Kidney glomerular epithelial cell (primary cell): ENCODE data around the gene ZNF521.

ENCODE experiments used
- DNase-seq: peaks from one replicate; lab custom pipeline; 2025; lab: John Stamatoyannopoulos, UW

ZNF521 gene

DNA sequence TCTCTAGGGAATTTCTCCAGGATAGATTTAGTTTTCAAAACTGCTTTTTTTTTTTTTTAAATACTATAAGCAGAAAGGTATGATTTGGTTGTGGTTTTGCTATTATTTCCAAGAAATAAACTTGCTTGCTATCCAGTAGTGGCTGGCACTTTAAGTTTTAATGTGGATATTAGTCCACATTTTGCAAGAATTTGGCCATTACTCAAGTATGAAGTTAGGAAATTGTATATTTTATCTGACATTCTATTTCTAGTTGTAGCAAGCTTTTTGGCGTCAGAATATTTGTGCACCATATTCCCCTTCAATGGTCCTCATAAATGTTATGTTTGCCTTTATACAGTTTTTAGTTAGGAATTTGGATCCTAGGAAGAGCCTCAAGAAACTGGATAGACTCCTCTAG, 226.3 kb downstream of the ZNF521 start:
- DNase-seq, result no peak

DNA sequence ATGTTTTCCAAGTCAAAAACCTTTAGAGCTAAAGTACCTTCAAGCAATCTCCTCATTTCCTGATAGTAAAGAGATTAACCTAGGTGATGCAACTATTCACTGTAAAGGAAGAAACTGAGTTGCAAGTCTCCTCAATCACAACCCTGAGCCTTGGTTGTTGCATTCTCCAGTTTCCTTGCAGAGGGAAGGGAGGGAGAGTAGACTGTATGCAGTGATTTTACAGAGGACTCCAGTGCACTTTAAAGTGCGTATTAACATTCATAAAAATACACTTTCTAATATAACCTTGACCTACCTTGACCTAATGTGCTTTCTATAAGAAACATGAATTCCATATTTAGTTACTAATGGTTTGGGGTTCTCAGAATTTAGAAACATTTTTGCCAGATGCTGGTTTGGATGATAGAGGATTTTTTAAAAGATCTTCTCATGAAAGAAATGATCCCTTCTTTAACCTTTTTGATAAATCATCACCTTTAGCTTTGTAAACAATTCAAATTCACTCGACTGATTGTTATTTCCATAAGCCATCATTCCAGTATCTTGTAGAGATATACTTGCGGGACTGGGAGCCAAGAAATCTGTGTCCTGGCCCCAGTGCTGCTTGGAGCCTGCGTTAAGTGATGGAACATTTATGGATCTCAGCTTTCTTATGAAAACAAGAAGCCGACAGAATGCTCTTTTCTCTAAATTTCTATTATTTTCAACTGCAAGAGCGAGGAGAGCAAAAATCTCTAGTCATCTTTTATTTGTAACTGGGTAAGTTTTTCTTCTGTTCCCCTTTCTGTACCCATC, 228.3 kb downstream of the ZNF521 start:
- DNase-seq, result no peak

DNA sequence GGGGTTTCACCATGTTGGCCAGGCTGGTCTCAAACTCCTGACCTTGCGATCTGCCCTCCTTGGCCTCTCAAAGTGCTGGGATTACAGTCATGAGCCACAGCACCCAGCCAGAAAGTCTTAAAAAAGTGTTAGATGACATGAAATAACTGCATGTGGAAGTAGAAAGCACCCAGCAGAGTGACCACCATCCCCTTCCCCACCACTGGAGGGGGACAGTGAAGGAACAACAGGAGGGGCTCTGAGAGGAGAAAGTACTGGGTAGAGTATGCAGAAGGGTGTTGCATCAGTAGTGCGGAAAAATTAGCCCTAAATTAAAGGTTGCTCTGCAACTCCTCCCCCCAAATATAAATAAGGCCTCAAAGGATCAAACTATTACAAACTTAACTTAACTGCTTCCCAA, 230.5 kb downstream of the ZNF521 start:
- DNase-seq, result no peak

DNA sequence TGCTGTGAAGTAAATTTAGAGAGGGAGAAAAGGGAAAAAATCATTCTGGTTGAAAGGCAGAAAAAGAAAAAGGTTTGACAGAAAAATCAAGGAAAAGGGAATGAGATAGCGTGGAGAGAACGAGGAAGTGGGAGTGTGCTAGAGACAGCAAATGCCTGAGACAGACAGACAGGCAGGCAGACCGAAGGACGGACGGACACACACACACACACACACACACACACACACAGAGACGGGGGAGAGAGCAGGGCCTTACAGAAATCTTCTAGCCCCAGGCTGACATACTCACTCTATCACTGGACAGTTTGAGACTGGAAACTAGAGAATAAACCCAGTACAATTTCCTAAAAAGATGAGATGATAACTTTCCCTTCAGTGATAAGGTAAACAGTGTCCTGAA, 238.4 kb downstream of the ZNF521 start:
- no peak for DNase-seq

DNA sequence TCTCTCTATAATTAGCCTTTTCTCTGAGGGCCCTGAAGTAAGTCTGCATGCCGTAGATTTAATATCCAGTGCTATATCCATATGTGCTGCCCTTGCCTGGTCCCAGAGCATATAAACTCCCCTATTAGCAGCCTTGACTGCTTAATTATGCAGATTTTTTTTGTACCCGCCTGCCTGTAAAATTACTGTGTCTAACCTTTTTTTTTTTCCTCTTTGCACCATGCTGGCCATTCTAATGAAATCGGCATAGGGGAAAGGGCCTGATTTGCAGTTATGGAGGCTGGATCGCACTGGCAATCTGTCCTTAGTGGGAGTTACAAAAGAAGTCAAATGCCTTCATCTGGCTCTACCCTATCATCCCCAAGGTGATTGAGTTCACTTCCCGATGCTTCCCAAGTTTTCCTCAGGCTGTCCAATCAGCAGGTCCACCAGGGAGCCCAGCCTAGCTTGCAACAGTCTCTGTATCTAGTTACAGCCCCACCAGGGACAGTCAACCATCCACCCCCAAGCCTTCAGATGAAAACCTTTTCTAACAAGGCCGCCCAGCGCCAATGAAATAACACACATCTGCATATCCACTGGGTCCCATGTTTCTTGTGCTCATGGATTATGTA, 239.0 kb downstream of the ZNF521 start:
- DNase-seq, result no peak

DNA sequence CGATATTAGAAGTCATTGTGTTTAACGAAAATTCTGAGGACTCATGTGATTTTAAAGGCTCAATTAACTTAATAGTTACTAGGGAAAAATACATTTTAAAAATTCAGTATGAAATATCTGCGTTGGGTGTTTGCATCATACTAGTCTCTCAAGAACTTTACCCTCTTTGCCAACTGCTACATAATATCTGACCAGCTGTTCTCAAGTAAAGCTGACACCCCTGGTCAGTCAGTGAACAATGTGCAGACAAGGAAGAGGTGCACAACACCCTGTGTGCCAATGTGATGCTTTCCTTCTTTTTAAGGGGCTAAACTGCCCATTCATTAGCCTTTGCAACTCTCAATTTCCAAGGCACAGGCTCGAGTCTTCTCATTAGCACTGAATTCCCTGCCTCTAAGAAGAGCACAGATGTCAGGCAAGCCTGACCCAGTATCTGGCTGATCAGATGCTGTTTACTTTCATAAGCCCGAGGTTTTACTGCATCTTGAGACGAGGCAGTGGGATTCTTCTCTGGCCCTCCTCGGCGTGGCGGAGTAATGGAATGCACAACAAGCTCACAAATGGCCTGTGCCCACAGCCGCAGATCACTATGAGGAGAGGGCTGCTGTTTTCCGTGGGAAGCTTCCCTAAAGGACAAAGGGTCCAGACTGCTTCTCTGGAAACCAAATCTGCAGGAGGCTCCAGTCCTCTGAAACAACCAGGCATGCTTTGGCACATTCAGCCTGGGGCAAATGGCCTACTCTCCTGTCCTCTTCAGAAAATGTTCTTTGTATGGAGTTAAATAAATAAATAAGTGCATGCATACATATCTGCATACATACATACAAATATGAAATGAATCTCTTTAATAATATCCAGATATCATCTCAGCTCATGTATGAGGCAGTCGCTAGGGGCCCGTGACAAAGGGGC, 240.3 kb downstream of the ZNF521 start:
- no peak for DNase-seq

DNA sequence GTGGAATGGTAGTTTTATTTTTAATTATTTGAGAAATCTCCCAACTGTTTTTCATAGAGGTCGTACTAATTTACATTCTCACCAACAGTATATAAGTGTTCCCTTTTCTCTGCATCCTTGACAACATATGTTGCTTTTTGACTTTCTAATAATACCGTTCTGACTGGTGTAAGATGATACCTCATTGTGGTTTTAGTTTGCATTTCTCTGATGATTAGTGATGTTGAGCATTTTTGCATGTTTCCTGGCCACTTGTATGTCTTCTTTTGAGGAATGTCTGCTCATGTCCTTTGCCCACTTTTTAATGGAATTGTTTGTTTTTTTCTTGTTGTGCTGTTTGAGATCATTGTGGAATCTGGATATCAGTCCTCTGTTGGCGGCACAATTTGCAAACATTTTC, 242.5 kb downstream of the ZNF521 start:
- no peak for DNase-seq

DNA sequence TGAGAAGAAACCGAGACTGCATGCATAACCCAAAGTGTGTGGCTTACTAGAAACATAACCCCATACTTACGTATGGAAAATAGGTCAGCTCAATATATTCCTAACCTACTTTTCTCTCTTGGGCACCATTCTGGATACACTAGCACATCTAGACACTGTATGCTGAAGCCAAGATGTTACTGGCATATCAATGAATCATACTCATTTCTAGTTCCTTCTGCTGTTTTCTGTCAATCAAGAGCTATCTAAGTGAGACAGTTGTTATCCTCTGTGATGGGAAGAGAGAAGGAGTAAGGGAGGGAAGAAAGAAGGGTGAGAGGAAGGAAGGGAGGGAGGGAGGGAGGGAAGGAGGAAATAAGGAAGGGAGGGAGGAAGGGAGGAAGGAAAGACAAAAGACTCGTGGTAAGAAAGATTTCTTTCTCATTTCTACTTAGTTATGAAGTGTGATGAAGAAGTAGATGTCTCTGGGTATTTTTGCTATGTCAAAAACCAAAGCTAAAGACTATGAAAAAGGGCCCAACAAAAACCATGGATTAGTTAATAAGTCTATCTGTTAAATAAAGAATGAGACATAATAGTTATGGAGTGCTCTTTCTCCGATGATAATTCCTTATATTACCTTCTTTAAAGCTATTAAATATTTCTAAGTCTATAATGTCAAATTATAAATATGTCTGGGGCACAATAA, 248.4 kb downstream of the ZNF521 start:
- no peak for DNase-seq

DNA sequence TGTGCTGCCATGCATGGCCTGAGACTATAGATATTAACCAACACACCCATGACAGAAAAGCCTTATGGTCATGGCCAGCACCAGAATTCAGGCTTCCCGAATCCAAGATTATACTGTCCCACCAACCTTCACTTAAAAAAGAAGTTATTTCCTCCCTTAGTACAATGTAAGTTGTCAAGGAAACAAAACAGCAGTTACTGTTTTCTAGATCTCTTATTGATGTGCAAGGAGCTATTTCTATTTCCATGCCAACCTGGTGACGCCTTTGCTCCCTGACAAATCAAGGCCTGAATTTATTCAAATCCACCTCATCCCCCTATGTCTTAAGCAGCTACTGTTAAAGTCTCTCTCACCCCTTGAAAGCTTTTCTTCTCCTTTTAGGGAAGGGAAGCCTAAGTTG, 249.3 kb downstream of the ZNF521 start:
- DNase-seq, result no peak

DNA sequence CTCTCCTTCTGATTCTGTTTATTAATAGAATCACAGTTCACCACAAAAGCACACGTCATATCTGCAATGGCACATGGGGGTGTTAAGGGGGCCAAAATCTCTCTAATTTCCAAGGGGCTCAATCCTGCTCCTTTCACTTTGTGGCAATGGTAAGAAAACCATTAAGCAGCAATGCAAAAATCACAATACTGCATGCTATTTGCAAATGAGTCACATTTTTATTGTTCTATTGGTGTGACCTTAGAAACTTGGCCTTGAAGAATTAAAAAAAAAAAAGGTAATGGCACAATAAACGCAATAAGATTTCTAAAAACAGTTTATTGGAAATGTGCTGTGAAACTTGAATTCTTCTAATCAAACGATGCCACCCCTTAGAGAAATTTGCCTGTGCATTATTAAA, 251.5 kb downstream of the ZNF521 start:
- no peak for DNase-seq

DNA sequence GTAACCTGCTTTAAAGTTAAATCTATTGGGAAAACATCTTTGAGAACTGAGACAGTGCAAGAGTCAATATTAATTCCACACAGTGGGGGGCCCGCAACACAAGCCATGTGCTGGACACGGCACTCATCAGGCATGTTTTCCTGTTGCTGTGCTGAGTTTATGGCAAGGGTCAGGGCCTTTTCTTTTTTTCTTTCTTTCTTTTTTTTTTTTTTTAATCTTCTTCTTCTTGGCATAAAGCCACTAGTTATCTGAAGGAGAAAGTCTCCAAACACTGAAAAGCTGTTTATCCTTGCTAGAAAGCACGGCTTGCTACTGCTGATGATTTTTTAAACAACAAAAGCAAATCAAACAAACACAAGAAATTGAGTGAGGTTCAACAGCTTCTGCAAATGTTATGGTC, 252.1 kb downstream of the ZNF521 start:
- DNase-seq, result no peak

DNA sequence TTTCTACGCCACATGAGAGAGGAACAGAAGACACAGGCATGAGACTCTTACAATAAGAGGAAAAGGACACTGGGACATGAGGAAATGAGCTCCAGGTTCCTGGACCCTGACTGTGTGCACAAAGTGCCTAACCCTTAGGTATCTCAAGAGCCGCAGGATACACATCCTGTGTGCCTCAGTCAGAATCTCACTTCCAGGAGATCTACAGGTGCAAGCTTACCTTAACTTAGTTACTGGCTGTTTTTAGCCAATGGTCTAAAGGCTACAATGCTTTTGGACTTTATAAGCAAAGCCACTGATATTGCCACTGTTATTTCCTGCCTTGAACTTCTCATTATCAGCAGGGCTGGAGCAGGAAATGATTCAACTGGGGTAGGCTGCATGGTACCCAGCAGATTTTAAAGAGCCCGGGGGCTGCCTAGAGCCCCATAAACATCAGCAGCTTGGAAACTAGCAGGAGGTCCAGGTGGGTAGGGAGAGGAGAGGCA, 254.4 kb downstream of the ZNF521 start:
- DNase-seq, result no peak

DNA sequence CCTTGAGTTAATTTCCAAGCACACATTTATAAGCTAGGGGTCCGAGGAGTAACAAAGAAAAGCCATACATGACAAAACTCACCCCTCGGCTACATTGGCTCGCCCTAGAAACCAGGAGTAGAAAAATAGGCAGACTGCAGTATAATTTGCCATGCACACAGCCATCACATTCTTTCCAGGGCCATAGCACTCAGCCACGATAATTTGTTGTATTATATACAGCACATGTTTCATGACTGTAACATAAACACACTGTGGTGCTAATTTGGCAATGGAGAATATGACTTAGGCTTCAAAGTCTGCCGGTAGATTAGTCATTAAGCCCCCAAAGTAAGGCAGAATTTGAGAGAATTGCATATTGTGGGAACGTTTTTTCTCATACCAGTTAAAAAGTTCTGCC, 254.9 kb downstream of the ZNF521 start:
- DNase-seq, result no peak

DNA sequence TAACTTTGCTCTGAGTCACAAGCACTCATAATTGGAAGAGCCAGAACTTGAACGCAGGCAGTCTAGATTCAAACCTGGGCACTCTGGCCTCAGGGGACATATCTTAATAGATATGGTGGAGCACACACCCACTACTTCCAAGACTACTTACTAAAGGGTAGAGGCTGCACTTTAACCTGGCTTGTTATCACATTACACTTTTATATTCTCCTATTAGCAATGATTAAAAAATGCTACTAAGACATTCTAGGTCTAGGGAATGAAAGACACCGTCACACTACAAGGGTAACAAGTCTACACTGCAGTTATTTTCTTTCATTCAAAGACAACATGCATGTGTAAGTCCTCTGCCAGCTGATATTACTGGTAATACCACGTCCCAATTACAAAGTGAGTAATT, 258.8 kb downstream of the ZNF521 start:
- no peak for DNase-seq

DNA sequence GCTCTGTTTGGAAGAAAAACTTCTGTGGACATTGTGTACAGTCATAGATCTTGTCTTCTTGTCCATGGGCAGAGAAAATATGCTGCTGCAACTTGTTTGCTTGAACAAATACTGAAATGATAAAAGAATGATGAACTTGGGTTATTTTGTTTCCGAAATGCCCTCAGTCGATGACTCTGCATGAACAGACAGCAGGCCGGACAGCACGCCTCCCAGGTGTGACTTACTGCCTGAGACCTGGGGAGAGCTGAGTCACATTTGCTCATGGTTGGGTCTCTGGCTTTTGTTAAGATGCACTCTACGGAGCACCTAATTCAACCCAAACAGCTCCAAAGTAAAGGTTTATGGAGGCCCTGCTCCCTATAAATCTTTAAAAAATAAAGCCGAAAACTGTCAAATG, 262.5 kb downstream of the ZNF521 start:
- no peak for DNase-seq

DNA sequence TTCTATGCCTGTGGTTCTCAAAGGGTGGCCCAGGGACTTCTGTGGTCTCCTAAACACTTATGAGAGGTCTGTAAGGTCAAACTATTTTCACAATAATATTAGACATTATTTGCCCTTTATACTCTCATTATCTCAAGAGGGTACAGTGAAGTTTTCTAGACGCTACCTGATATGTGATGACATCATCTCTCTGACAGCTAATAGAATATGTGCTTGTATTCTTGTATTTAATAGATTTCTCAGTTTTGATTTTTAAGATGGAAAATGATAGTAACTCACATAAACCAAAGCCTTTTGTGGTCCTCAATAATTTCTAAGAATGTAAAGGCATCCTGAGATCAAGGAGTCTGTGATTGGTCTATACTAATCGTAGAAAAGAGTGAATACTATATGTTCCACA, 265.1 kb downstream of the ZNF521 start:
- DNase-seq, result no peak

DNA sequence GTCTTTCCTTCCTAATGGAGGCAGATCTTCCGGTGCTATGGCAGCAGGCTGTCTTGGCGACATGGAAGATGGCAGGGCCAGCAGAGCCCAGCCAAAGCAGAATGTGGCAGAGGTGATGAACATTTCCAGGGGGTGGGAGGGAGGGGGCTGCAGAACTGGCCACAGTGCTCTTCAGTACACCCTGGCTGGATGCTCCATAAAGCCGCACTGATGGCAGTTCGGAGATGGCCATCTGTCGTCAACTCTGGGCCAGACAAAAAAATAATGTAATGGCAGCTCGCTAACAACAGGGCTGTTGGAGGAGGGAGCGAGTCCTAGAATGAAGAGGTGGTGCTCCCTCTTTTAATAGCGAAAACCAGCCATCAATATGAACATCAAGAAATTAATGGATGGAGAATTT, 271.0 kb downstream of the ZNF521 start:
- DNase-seq, result no peak

DNA sequence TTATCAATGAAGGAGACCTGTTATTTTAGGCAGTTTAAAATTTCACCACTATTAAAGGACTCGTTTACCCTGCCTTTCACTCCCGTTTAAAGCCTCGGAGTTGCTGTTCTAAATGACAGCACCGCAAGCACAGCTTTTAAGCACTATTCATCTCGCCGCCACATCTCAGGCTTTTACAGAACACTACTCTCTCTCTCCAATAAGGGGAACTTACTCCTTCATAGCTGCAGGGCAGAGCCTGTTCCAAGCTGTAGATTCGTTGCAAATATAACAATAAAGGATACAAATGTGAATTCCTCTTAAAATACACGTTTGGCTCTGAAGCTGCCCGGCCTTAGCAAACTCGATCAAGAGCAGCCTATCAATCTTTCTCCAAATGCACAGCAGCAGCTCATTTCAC, 271.8 kb downstream of the ZNF521 start:
- no peak for DNase-seq

DNA sequence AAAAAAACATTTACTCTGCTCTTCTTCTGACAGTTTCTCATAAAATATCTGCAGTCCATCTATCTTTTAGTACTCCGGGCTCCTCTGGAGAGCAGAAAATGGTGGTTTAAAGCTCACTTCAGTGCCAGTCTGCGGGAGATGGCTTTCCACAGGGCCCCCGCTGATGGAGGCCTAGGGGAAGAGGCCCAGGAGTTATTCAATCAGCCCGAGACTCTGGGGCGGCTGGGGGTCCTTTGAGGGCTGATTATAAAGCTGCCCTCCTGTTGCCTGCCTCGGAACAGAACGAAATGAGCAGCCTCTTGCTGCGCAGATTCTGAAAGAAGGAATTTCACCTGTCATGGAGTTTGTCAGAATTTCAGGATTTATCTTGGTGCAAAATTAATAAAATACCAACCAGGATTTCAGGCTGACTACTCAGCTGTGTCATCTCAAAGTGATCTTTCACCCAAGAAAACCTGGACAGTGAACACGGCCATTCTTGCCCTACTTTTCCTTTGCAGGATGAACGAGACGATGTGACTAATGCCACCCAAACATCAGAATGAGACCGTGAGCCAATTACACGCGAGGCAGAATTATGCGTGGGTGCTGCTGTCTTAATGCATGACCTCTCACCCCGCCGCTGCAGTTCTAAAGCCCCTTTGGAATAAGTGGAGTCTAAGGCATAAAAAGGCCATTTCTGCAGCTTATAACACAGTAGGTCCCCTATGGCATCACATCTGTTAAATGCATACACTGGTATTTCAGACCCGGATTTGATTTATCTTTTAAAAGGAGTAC, 273.8 kb downstream of the ZNF521 start:
- DNase-seq, result no peak

DNA sequence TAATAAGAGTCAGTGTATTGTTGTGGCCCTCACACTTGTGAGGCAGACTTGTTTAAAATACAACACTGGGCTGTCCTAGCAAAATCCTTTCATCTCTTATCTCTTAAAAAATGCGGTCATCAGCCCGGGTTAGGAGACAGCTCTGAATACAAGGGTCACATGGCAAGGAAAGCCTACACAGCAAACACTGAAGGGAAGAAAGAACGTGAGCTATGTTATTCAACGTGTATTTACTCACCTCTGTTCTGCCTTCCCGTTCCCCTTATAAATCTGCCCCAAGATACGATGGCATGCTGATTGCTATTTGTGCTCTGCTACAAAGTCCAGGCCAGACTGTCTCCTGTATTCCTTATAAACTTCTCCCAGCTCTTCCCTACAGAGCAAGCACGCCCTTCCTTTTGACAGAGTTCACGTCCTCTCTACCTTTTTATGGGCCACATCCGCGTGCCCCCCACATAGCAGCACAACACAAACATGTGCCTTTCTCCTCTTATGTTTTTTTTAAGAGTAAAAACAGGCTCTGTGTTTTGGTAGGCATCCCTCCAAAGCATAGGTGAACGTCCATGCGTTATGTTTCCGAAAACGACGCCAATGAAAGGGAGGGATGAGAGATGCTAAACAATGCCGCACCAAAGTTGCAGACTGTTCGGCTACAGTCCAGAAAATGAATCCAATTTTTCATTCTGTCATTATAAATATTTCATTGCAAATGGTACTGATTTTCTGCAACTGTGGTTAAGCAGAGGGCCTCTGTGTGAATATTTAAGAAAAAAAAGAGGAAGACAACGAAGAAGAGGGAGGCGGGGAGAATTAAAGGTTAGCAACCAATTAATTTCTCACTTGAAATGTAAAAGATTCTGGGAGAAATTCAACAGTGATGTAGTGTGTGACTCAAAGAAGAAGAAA, 274.7 kb downstream of the ZNF521 start:
- DNase-seq, result no peak
